ENCODE data around the gene NKX6-2.
A peak's percentile ranks its signal among the peaks of the same experiment; 100 is the strongest.
"Not testable (repeated sequence)": the region's sequence is repeated elsewhere in the genome, so short reads cannot be mapped to it uniquely, and the experiment has no call there.

NKX6-2 gene

GRCh38 chr10:132777441-132777840 is 8.5 kb downstream of the NKX6-2 start:
- no peak for DNase-seq

GRCh38 chr10:132776821-132777220 is 9.1 kb downstream of the NKX6-2 start:
- DNase-seq, result no peak

- DNase-seq, result no peak
Measured at GRCh38 chr10:132776186-132776585, 9.8 kb downstream of the NKX6-2 start.

- peak; percentile 31 for DNase-seq
Measured at GRCh38 chr10:132774902-132775863, 10.8 kb downstream of the NKX6-2 start.

GRCh38 chr10:132774181-132774901 is 11.6 kb downstream of the NKX6-2 start:
- DNase-seq, result no peak

GRCh38 chr10:132772816-132773215 is 13.1 kb downstream of the NKX6-2 start:
- DNase-seq, result not testable (repeated sequence)

- DNase-seq, result no peak
Measured at GRCh38 chr10:132770061-132771021, 15.6 kb downstream of the NKX6-2 start.

- no peak for DNase-seq
Measured at GRCh38 chr10:132768346-132769248, 17.4 kb downstream of the NKX6-2 start.

GRCh38 chr10:132766291-132766690 is 19.7 kb downstream of the NKX6-2 start:
- DNase-seq, result no peak

GRCh38 chr10:132765435-132765834 is 20.5 kb downstream of the NKX6-2 start:
- DNase-seq, result no peak

- no peak for DNase-seq
Measured at GRCh38 chr10:132764108-132764507, 21.8 kb downstream of the NKX6-2 start.

GRCh38 chr10:132763545-132763944 is 22.4 kb downstream of the NKX6-2 start:
- DNase-seq, result no peak

GRCh38 chr10:132762267-132762666 is 23.7 kb downstream of the NKX6-2 start:
- DNase-seq, result no peak

GRCh38 chr10:132761395-132762060 is 24.4 kb downstream of the NKX6-2 start:
- DNase-seq, result no peak

GRCh38 chr10:132758865-132759264 is 27.1 kb downstream of the NKX6-2 start:
- no peak for DNase-seq

- no peak for DNase-seq
Measured at GRCh38 chr10:132757171-132757570, 28.8 kb downstream of the NKX6-2 start.

GRCh38 chr10:132756591-132756990 is 29.4 kb downstream of the NKX6-2 start:
- DNase-seq, result no peak

- DNase-seq, result no peak
Measured at GRCh38 chr10:132755166-132755711, 30.7 kb downstream of the NKX6-2 start.

- DNase-seq, result no peak
Measured at GRCh38 chr10:132754071-132754470, 31.9 kb downstream of the NKX6-2 start.

GRCh38 chr10:132753596-132753995 is 32.4 kb downstream of the NKX6-2 start:
- DNase-seq, result no peak

GRCh38 chr10:132752961-132753360 is 33.0 kb downstream of the NKX6-2 start:
- DNase-seq, result no peak

Data from NCI-H1694 (cell line).